Measurements from ENCODE around the gene PKLR. TPM values are rescaled to one million over a fixed set of nuclear protein-coding genes. Genes with fewer than 3 reads are reported as not detected.
"Not testable (repeated sequence)": the region's sequence is repeated elsewhere in the genome, so short reads cannot be mapped to it uniquely, and the experiment has no call there.

Gene PKLR
- polyA plus RNA-seq, 3 donors, result 0.02 TPM; not detected in 2

GRCh38 chr1:155294520-155295182 lies 6.6 kb downstream of the PKLR start:
- no peak overlapping the region for H3K27ac ChIP-seq (ENCODE audit: low read depth, low read length)
- 32 to 39% (median 37%) methylated on average over 41 to 46 of the region's 46 CpGs for WGBS, 3 donors

- WGBS, 3 donors, result 80 to 90% (median 89%) methylated on average over 17 of the region's 17 CpGs
These were observed 8.0 kb downstream of the PKLR start for GRCh38 chr1:155293086-155293749.

GRCh38 chr1:155291006-155291405 lies 10.2 kb downstream of the PKLR start:
- not testable (repeated sequence) for H3K27ac ChIP-seq (ENCODE audit: low read depth, low read length)
- 77 to 85% (median 83%) methylated on average over 10 of the region's 10 CpGs for WGBS, 3 donors

More at GRCh38 chr1:155293086-155293749, 8.0 kb downstream of the PKLR start:
- H3K27ac ChIP-seq (ENCODE audit: low read depth, low read length), result no peak overlapping the region

- no peak overlapping the region for H3K27ac ChIP-seq (ENCODE audit: low read depth, low read length)
- WGBS, 3 donors, result 89 to 93% (median 91%) methylated on average over 21 of the region's 21 CpGs
These were observed 13.2 kb downstream of the PKLR start for GRCh38 chr1:155287987-155288543.

GRCh38 chr1:155286544-155286943 lies 14.7 kb downstream of the PKLR start:
- 91 to 99% (median 94%) methylated on average over 2 of the region's 2 CpGs for WGBS, 3 donors
- no peak overlapping the region for H3K27ac ChIP-seq (ENCODE audit: low read depth, low read length)

- H3K27ac ChIP-seq (ENCODE audit: low read depth, low read length), result no peak overlapping the region
- 86 to 95% (median 94%) methylated on average over 18 of the region's 18 CpGs for WGBS, 3 donors
These were observed 15.6 kb downstream of the PKLR start for GRCh38 chr1:155285631-155286044.

- H3K27ac ChIP-seq (ENCODE audit: low read depth, low read length), result no peak overlapping the region
- WGBS, 3 donors, result 93 to 95% (median 94%) methylated on average over 14 of the region's 14 CpGs
These were observed 16.2 kb downstream of the PKLR start for GRCh38 chr1:155285063-155285462.

- no peak overlapping the region for H3K27ac ChIP-seq (ENCODE audit: low read depth, low read length)
- WGBS, 3 donors, result 86 to 95% (median 92%) methylated on average over 12 of the region's 12 CpGs
These were observed 16.8 kb downstream of the PKLR start for GRCh38 chr1:155284476-155284875.

- no peak overlapping the region for H3K27ac ChIP-seq (ENCODE audit: low read depth, low read length)
- 94 to 96% (median 94%) methylated on average over 26 to 29 of the region's 29 CpGs for WGBS, 3 donors
These were observed 18.6 kb downstream of the PKLR start for GRCh38 chr1:155282488-155283091.

GRCh38 chr1:155279268-155279667 lies 22.0 kb downstream of the PKLR start:
- WGBS, 3 donors, result 75 to 81% (median 80%) methylated on average over 2 of the region's 2 CpGs
- H3K27ac ChIP-seq (ENCODE audit: low read depth, low read length), result no peak overlapping the region

GRCh38 chr1:155278689-155279160 lies 22.5 kb downstream of the PKLR start:
- WGBS, 3 donors, result 56 to 69% (median 68%) methylated on average over 10 of the region's 10 CpGs
- H3K27ac ChIP-seq (ENCODE audit: low read depth, low read length), result no peak overlapping the region

- H3K27ac ChIP-seq (ENCODE audit: low read depth, low read length), result no peak overlapping the region
- 0 to 1% (median 1%) methylated on average over 29 of the region's 29 CpGs for WGBS, 3 donors
These were observed 23.1 kb downstream of the PKLR start for GRCh38 chr1:155277902-155278688.

- 1% methylated on average over 49 to 68 of the region's 68 CpGs for WGBS, 3 donors
- no peak within 1 kb of the TSS for H3K27ac ChIP-seq (ENCODE audit: low read depth, low read length)
These were observed 24.0 kb downstream of the PKLR start, which contains the start of gene HCN3 for GRCh38 chr1:155277070-155277901. TSS of gene HCN3 (plus strand) at chr1:155277463. CDS start at chr1:155277591, 128 bp downstream.

GRCh38 chr1:155273343-155274245 lies 27.6 kb downstream of the PKLR start, which contains the start of gene CLK2:
TSS of gene CLK2 (minus strand) at chr1:155273504. CDS start at chr1:155270977, 2,527 bp downstream.
- H3K27ac ChIP-seq (ENCODE audit: low read depth, low read length), result peak within 1 kb of the TSS; percentile 21
- WGBS, 3 donors, result 11 to 13% (median 12%) methylated on average over 58 to 60 of the region's 61 CpGs

GRCh38 chr1:155272466-155273342 lies 28.5 kb downstream of the PKLR start:
- peak overlapping the region; percentile 21 for H3K27ac ChIP-seq (ENCODE audit: low read depth, low read length)
- whole genome bisulfite sequencing, 3 donors, result 4 to 5% (median 4%) methylated on average over 43 to 44 of the region's 44 CpGs

All from adipose tissue (tissue), 3 donors.